ENCODE data around the gene C5orf58.

Gene C5orf58

DNA sequence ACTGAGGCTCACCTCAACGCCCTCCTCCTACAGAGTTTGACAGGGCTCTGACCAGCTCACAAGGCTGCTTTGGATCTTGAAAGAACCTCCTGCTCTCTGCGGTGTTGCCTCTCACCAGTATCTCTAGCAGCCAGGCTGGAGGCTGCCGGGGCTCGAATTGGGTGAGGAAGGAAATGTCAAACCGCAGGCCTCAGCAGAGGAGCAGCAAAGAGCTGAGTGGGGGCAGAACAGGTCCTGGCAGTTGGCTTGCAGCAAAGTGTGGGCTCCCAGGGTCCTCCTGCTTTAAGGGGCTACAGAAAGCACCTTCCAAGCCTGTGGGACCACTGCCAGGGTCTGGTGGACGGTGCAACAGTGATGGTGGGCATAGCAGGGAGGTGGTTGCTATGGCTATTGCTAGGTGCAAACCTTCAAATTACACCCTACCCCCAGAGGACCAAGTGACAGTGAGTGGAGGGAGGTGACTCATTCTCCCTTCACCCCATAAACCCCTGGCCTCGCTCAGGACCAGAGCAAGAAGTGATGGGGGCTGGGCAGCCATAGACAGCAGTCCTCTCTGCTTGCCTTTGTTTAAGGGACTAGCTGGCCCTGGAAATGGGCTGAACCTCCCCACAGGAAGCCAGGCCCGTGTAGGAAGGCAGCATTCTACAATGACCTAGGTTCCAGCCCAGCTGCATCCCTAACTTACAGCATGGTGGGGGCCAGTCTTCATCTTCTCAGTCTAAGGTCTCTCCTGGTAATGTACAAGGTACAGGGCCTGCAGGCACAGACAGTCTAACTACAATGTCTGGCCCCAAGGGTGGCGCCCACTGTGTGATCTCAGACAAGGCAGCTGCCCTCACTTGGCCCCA, 46.0 kb downstream of the C5orf58 start:
- DNase-seq (ENCODE audit: low read depth), result no peak
- H3K4me3 ChIP-seq (ENCODE audit: low read length), result no peak overlapping the region
- TF ChIP-seq, protein P1, sequence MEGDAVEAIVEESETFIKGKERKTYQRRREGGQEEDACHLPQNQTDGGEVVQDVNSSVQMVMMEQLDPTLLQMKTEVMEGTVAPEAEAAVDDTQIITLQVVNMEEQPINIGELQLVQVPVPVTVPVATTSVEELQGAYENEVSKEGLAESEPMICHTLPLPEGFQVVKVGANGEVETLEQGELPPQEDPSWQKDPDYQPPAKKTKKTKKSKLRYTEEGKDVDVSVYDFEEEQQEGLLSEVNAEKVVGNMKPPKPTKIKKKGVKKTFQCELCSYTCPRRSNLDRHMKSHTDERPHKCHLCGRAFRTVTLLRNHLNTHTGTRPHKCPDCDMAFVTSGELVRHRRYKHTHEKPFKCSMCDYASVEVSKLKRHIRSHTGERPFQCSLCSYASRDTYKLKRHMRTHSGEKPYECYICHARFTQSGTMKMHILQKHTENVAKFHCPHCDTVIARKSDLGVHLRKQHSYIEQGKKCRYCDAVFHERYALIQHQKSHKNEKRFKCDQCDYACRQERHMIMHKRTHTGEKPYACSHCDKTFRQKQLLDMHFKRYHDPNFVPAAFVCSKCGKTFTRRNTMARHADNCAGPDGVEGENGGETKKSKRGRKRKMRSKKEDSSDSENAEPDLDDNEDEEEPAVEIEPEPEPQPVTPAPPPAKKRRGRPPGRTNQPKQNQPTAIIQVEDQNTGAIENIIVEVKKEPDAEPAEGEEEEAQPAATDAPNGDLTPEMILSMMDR (IDR thresholded peaks at IDR 0.05; ENCODE audit: insufficient read depth, low read depth, low read length, missing control alignments), result no peak

GRCh38 chr5:170279459-170279817, 46.7 kb downstream of the C5orf58 start:
- TF ChIP-seq, protein P1 (IDR thresholded peaks at IDR 0.05; ENCODE audit: insufficient read depth, low read depth, low read length, missing control alignments), result no peak
- no peak overlapping the region for H3K4me3 ChIP-seq (ENCODE audit: low read length)
- no peak for DNase-seq (ENCODE audit: low read depth)

- no peak overlapping the region for H3K4me3 ChIP-seq (ENCODE audit: low read length)
- TF ChIP-seq, protein P1 (IDR thresholded peaks at IDR 0.05; ENCODE audit: insufficient read depth, low read depth, low read length, missing control alignments), result no peak
- no peak for DNase-seq (ENCODE audit: low read depth)
Observed at GRCh38 chr5:170280011-170280493, 47.3 kb downstream of the C5orf58 start.

GRCh38 chr5:170283296-170283695, 50.5 kb downstream of the C5orf58 start:
- no peak for DNase-seq (ENCODE audit: low read depth)
- H3K4me3 ChIP-seq (ENCODE audit: low read length), result no peak overlapping the region
- TF ChIP-seq, protein P1 (IDR thresholded peaks at IDR 0.05; ENCODE audit: insufficient read depth, low read depth, low read length, missing control alignments), result no peak

DNA sequence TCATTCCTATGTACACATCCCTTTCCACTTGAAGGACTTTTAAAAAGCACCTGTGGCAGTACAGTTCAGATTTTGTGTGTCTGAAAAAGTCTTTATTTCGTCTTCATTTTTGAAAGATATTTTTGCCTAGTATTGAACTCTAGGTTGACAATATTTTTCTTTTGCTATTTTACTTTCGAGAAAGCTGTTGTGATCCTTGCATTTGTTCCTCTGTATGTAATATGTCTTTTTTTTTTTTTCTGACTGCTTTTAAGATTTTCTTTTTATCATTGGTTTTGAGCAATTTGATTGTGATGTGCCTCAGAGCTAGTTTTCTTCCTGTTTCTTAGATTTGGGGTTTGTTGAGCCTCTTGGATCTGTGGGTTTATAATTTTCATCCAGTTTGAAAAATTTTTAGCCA, 51.4 kb downstream of the C5orf58 start:
- TF ChIP-seq, protein P1 (IDR thresholded peaks at IDR 0.05; ENCODE audit: insufficient read depth, low read depth, low read length, missing control alignments), result no peak
- no peak overlapping the region for H3K4me3 ChIP-seq (ENCODE audit: low read length)
- DNase-seq (ENCODE audit: low read depth), result no peak

GRCh38 chr5:170285181-170285580, 52.4 kb downstream of the C5orf58 start:
- TF ChIP-seq, protein P1 (IDR thresholded peaks at IDR 0.05; ENCODE audit: insufficient read depth, low read depth, low read length, missing control alignments), result no peak
- H3K4me3 ChIP-seq (ENCODE audit: low read length), result no peak overlapping the region
- no peak for DNase-seq (ENCODE audit: low read depth)

Data from epithelial cell of esophagus (primary cell).